NCI-H2171 (cell line): ENCODE measurements around the gene ACTR1A.
"Not testable (repeated sequence)": the region's sequence is repeated elsewhere in the genome, so short reads cannot be mapped to it uniquely, and the experiment has no call there.

Source experiments
- DNase-seq: peaks from one replicate; lab custom pipeline; 2025; lab: John Stamatoyannopoulos, UW

Gene ACTR1A

DNA sequence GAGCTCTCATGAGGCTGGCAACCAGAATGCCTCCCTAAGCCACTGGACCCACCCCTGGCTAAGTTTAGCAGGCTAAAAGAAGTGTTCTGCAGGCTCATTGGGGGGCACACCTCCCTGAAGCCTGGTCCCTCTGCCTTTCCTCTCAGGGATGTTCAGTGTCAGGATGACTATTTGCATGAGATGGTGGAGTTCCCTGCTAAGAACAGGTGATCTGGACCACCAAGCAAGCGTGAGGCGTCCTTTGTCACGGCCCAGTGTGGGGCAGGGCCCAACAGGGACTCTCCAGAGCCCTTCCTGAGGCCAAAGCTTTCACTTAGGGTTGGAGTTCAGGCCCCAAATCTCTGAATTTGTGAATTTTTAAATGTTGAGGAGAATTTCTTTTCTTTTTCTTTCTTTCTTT lies 13.2 kb upstream of the ACTR1A start:
- DNase-seq = no peak

DNA sequence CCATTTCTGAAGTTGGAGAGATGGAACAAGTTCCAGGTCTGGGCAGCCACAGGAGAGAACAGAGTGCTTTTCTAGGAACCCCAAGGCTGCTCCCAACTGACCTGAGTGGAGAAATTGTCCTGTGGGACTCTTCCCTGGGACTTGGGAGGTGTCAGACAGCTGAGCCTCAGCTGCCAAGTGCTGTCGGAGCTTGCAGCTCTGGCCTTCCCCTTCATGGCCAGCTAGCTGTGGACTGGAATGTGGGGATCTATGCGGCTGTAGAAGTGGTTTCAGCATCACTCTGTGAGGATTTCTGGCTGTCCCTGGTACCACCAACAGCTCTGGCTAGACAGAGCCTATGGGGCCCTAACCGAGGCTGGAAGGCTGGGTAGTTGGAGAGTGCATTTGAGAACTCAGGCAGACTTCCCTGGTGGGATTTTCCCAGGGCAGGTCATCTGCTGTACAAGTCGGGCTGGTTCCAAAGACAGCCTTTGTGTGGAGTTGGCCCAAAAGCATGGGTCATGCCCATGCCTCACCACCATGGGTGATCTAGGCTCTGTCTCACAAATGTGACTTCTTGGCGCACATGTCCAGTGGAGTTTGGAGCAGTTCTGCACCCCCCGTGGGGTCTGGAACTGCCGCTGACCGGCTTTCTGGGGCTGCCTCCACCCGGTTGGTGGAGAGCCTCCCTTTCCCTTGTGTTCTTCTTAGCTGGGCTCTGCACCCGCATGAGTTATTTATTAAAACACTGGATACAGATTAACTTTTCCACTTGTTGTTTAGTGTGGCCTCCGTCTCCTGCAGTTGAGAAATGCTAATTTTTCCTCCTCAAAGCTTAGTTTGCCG lies 12.2 kb upstream of the ACTR1A start:
- DNase-seq = no peak

DNA sequence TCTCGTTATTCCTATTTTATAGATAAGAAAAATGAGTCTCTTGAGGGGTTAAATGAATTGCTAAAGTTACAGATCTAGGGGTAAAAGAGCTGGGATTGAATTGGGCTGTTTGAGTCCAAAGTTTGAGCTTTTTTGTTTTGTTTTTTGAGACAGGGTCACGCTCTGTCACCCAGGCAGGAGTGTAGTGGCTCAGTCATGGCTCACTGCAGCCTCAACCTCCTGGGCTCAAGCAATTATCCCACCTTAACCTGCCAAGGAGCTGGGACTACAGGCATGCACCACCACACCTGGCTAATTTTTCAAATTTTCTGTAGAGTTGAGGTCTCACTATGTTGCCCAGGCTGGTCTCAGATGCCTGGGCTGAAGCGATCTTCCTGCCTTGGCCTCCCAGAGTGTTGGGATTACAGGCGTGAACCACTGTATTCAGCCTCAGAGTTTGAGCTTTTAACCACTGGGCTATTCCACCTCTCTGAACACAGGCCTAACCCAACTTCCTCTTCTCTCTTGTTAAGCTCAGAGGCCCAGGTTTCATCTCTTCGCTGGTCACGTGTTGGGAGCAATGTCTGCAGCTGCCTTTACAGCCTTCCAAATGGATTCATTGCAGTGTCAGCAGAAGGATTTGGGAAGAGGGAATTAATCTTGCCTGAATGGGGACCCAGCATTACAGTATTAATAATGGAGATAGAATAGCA lies 9.2 kb upstream of the ACTR1A start:
- no peak for DNase-seq

DNA sequence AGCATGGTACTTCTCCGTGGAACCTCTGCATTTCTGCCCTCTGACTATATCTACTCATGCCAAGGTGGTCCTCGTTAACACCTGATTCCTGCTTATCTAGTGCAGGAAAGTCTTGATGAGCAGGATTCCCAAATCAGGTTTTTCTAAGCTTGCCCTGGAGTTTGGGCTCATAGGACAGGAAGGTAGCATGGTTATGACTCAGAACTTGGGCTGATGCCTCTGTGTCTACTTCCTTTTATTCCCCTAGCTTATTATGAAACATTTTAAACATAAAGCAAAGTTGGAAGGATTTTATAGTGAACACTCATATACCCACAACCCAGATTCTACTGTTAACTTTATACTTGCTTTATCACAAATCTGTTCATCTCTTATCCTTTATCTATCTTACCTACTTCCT lies 6.9 kb upstream of the ACTR1A start:
- DNase-seq = no peak

DNA sequence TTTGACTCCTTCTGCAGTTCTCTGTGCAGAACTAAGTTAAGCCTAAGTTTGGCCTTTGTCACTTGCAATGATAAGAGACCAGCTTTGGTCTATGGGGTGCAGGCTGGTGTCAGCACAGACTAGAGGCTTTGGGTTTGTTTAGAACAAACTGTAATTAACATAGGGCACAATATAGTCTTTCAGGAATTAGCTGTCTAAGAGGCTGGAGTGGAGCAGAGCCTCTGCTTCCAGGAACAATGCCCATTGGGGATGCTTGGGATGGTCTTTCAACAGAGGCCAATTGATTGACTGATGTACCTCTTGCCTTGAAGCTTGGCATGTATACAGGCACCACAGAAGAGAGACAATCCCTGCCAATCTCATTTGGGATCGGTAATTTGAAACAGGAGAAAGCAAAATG lies 6.0 kb upstream of the ACTR1A start:
- DNase-seq = no peak

DNA sequence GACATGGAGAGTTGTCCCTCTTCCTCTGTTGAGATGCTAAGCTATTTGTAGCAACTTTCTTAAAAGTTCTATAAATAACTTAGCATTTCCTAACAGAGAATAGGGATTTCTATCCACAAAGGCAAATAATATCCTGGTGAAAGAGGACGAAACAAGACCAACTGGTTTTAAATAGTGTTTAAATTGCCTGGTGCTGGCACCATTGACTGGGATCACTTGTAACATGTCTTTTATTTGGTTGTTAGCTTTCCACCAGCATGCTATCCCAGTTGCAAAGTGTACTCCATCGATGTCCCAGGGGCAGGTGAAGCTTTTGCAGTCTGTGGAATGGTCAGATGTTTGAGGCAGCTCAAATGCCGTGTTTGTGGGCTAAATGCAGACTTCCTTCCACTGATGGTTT lies 5.0 kb upstream of the ACTR1A start:
- no peak for DNase-seq

DNA sequence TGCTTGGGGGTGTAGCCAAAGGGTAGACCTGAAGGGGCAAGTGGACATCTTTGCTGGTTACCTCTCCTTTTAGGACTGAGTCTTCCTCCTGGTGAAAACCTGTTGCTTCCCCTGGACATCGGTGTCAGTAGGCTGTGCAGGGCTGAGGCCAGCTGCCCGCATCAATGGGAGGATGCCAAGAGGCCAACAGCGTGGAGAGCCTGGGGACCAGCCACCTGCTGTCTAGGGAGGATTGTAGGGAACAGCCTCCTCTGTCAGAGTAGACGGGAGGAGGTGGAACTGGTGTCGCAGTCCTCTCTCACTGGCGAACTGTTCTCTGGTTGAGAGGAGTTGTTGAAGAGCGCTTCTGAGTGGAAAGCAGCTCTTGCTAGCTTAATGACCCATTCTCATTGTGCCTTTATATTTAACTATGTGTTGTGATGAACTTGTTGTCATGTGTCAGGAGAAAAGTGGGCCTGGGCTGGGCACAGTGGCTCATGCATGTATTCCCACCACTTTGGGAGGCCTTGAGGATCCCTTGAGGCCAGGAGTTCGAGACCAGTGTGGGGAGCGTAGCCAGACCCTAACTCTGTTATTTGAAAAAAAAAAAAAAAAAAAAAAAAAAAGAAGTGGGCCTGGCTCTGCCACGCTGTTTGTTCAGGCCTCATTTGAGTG lies 3.1 kb upstream of the ACTR1A start:
- no peak for DNase-seq

DNA sequence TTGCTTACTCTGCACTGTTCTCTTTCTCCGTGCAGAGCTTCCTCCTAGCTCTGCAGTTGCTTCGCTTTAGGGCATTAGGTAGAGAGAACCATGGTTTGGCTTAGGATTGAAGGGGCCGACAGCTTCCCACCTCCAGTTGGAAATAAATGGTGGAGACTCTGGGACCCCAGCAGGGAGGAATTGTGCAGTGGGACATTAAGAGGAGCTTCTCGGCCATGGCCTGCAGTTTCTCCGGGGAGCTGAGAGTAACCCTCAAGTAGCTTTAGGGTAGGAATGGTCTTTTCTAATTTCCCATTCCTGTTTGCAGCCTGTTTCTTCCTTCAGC lies 2.4 kb upstream of the ACTR1A start:
- DNase-seq = no peak

DNA sequence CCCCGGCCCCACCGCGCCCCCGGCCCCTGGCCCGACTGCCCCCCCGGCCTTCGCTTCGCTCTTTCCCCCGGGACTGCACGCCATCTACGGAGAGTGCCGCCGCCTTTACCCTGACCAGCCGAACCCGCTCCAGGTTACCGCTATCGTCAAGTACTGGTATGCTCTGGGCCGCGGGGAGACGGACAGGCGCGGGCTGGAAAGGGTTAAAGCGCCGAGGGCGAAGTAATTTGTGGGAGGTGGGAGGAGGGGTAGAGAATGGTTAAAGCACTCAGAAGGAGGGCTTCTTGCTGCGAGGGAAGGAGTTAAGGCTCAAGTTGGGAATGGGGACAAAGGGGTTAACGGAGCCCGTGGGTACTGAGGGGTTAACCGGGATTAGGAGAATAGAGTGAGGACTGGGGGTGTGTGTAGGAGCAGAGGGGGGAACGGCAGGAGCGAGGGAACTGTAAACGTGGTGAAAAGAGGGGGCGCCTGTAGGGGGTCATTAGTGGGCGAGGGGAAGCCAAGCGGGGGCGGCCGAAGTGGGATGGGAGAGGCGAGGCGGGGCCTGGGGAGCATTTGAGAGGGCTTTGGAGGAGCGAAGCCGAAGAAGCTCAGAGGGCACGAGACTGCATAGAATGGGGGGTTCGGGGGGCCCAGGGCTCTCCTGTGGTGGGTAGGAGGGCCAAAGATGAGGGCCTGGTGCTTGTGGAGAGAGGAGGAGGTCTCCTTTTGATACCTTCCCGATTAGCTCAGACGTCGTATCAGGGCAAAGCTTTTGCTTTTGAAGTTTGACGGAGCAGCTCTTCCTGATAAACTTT lies 1.9 kb upstream of the ACTR1A start:
- DNase-seq = no peak

DNA sequence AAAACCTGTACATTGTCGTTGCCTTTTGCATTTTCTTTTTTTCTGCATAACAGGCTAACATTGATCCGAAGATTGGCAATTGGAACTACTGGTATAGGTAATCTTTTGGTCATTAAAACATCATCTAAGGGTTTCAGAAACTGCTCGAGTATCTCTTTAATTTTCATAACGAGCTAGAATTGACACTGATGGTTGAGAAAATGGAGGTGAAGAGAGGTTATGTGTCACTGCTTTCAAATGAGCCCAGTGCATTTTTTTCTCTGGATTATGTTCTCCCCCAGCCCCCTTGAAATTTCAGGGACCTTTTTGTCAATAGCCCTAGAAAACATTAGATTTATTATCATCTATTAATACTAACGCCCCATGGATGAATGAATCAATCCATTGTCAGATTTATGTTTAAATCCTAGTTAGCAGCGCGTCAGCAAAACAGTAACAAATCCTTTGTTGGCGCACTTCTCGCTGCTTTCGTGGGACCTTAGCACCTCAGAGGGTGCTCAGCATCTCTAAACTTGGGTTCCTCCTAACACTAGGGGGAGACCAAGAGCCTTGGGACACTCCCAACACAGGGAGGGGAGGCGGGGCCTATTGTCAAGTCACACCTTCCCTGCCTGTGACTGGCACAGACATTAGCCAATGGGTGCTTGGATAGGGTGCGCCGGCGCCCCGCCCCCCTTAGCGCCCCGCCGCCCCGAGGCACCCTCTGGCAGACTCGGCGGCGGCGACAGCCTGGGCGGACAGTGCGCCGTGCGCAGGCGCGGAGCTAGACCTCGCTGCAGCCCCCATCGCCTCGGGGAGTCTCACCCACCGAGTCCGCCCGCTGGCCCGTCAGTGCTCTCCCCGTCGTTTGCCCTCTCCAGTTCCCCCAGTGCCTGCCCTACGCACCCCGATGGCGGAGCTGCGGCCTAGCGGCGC lies 1.0 kb upstream of the ACTR1A start, which contains the start of gene SUFU:
Gene SUFU (plus strand): TSS at position 709 of the 915 bp plus-strand sequence. CDS start 181 bp downstream, at position 890.
- DNase-seq = peak; percentile 95

DNA sequence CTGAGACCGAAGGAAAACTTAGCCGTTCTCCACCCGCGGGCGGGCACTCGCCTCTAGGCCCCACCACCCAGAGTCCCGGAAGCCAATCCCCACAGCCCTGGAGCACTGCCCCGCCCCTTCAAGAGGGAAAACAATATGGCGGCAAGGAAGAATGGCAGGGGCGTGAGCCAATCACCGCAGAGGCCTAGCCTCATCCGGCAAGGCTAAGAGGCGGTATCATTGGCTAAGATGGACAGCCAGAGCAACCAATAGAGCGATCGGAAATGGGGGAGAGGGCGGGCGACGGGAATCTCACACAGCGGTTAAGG lies 529 bp downstream of the ACTR1A start:
- peak; percentile 89 for DNase-seq

DNA sequence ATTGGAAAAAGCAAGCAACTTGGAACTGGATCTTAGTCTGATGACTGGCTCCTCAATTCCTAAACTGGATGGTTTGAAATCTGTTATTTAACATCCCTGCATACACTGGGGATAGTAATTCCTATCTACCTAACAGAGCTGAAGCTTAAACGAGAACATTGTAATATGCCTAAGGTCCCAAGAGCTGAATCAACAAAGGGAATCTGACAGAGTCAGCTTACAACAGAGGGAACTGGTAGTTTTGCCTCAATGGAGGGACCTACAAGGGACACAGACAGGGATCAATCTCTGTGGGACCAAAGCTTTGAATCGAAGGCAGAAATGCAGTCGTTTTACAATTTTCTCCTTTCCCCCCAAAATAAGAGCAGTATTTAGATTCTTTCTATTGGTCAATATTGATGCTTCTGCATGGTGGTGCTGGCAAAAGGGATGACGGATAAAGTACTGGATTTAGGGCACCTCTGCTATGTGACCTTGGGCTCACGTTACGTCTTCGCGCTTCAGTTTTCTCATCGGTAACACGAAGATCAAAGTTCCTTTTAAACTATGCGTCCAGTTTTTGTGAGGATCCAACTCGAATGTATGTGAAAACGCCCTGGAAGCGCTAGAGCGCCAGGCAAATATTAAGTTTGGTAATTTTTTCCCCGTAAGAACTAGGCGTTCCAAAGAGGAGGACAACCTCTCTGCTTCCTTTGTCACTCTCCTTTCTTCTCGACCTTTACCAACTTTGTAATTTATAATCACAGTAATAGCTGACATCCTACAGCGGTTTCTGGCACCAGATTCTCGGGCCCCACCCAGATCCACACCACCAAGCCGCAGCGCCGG lies 1.1 kb downstream of the ACTR1A start:
- DNase-seq = no peak

DNA sequence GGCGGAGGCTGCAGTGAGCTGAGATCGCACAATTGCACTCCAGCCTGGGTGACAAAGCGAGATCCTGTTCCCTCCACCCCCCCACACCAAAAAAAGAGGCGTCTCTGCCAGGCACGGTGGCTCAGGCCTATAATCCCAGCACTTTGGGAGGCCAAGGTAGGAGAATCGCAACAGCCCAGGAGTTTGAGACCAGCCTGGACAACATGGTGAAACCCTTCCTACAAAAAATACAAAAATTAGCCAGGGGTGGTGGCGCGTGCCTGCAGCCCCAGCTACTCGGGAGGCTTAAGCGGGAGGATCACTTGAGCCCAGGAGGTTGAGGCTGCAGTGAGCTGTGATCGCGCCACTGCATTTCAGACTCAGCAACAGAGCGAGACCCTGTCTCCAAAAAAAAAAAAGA lies 1.8 kb downstream of the ACTR1A start:
- DNase-seq = not testable (repeated sequence)

DNA sequence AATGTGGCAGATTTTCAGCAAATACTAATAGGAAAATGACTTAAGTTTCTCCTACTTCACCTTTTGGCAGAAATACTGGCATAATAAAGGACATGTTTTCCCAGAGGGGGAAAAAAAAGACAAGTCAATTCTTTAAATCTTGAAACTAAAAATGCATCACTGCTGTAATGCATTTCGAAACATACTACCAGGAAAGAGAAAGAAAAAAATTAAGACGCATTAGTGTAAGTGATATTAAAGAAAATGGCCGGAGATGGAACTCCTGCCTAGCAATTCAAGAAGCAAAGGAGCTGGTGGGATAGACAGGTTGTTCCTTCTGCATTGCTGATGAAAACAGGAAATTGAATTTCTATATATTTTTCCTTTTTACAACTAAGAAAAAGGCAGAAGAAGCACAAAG lies 3.2 kb downstream of the ACTR1A start:
- DNase-seq = no peak

DNA sequence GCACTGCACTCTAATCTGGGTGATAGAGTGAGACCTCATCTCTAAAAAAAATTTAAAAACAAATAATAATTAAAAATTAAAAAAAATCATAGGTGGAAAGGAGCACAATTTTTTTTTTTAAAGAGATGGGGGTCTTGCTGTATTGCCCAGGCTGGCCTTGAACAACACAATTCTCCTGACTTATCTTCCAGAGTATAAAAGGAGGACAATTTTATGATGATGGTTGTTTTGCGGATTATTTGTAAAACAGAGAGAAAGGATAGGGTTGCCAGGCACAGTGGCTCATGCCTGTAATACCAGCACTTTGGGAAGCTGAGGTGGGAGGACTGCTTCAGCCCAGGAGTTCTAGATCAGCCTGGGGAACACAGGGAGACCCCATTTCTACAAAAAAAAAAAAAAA lies 5.0 kb downstream of the ACTR1A start:
- DNase-seq = no peak

DNA sequence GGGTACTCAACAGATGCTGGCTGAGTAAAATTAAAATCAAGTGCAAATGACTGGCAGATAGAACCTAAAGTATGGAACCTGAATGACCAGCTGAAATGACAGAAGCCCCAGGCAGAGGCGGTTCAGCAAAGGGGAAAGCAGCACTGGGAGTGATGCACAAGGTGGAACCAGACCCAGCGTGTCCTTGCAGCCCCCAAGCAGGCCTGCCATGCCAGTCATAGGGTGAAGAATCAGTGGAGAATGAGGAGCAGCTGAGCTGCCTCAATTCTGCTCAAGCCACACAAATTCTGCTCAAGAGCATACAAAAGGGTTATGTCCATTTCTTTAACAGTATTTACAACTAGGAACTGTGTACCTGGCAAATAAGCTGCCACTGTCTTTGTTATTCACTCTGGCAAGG lies 8.7 kb downstream of the ACTR1A start:
- no peak for DNase-seq

DNA sequence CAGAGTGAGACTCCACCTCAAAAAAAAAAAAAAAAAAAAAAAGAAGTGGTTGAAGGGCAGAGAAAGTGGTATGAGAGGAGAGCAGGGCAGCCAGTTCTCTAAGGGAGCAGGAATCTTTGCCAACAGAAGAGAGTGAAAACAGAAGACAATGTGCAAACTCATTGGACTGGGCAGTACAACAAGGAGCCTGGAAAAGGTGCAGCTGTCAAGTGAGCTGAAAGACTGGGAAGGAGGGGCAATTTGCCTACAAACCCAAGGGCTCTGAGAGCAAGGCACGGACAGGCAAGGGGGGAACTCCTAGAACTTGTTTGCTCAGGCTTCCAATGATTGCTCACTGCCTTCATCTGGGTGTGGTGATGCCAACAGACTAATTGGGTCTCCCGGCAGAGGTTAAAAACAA lies 9.5 kb downstream of the ACTR1A start:
- DNase-seq = no peak

DNA sequence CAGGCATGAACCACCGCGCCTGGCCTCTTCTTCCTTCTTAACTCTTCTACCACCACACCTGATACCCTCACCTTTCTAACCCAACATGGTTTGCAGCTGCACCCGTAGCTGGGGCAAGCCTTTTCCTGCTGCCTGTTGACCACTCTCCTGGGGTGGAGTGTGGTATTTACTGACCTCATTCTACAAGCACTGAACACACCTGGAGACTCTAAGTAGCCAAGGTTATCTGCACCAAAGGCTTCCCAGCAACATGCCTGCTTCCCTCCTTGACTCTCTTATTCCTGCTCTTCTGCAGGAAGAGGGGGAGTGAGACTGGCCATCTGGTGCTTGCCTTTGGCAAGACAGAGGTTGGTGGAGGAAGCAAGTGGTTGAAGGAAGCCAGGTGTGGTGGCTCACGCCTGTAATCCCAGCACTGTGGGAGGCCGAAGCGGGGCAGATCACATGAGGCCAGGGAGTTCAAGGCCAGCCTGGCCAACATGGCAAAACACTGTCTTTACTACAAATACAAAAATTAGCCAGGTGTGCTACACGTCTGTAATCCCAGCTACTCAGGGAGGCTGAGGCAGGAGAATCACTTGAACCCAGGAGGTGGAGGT lies 10.1 kb downstream of the ACTR1A start:
- DNase-seq = no peak

DNA sequence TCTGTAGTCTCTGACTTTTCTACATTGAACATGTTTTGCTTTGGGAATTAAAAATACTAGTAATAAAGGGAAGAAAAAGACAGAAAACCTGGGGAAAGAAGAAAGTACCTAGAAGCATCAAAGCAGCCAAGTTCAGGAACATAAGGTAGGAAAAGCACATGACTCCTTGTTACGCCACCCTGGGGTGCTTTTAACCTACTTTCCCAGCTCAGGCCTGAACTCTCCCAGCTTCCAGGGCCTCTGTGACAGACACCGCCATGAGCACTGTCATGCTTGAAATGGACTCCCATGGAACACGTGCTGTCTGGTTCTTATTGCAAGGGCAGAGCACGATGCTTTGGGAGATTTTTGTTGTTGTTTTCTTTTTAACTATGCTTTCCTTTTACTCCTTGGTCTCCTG lies 11.4 kb downstream of the ACTR1A start:
- no peak for DNase-seq

DNA sequence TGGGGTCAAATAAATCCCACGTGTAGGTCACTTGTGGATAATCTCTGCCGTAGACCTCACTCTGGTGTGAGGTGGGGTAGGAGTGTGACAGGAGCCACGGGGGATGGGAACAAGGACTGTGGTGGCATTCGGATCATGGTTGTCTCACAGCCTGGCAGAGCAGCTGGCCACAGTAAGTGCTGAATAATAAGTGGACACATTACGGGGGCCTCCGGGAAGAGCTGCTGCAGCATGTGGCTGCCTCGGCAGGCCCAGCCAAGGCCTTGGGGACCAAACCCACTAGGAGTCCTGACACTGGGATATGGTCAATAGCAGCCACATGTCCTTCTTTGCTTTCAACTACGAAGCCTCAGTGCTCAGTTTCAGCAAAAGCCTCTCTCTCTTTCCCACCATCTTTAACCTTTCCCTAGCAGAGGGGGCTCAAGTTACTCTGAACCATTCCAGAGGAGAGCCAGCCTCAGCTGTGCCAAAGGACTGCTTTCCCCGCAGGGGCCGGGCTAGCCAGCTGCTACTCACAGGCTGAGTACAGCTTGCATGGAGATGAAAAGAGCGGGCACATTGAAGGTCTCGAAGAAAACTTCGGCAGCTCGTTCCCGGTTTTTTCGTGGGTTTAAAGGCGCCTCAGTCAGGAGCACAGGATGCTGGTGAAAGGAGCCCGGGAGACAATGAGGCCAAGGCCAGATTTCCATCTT lies 17.3 kb downstream of the ACTR1A start:
- DNase-seq = no peak
